H1 (cell line): ENCODE results near the gene GGT7. TPM values are rescaled to one million over a fixed set of nuclear protein-coding genes. Genes with fewer than 3 reads are reported as not detected.

Source experiments
- CTCF ChIA-PET: fragments of 300-600 bp; sonication (Branson Sonifier 250); formaldehyde crosslinking; loops from one replicate; lab custom pipeline; 2021; ENCODE audit not compliant: partially characterized antibody; lab: Charles Lee
- POLR2A ChIA-PET: fragments of 300-600 bp; sonication (Branson Sonifier 250); formaldehyde crosslinking; loops from one replicate; lab custom pipeline; 2021; ENCODE audit warnings: inconsistent platforms; ENCODE audit not compliant: partially characterized antibody; lab: Charles Lee
- DNase-seq, 2 experiments: peaks; one replicate each; pipeline versions ENCODE4 v3.0.0 to v3.0.0-alpha.2; 2010 to 2022; ENCODE audit warnings: low spot score in 2 of 2, low read depth in 1 of 2, mixed read lengths in 1 of 2
- FAIRE-seq: peaks from 2 replicates; lab custom pipeline; 2011; peaks lifted over from hg19 to GRCh38; lab: Jason Lieb, UNC
- H2AFZ ChIP-seq: 2 replicates; pipeline ENCODE4 v1.8.1; 2012; ENCODE audit warnings: low read length, inconsistent platforms
- H2AK5ac ChIP-seq: 2 replicates; pipeline ENCODE4 v1.6.1; 2013; ENCODE audit warnings: low read depth, low read length
- H2BK120ac ChIP-seq: replicated peaks from 2 replicates; pipeline ENCODE3; 2013; ENCODE audit warnings: low read depth, low read length, inconsistent platforms
- H2BK12ac ChIP-seq: 2 replicates; pipeline ENCODE4 v1.6.1; 2013; ENCODE audit warnings: low read depth, low read length
- H2BK15ac ChIP-seq: 2 replicates; pipeline ENCODE4 v1.6.1; 2013; ENCODE audit warnings: low read length
- H2BK20ac ChIP-seq: 2 replicates; pipeline ENCODE4 v1.6.1; 2013; ENCODE audit warnings: low read length
- H2BK5ac ChIP-seq: 2 replicates; pipeline ENCODE4 v1.6.1; 2013; ENCODE audit warnings: low read depth, low read length
- H3K14ac ChIP-seq: 2 replicates; pipeline ENCODE4 v1.6.1; 2013; ENCODE audit warnings: inconsistent platforms; ENCODE audit not compliant: insufficient read length
- H3K18ac ChIP-seq: 2 replicates; pipeline ENCODE4 v1.6.1; 2013; ENCODE audit warnings: low read length; ENCODE audit errors: extremely low read depth
- H3K23ac ChIP-seq: 2 replicates; pipeline ENCODE4 v1.6.1; 2013; ENCODE audit warnings: inconsistent platforms; ENCODE audit not compliant: insufficient read length
- H3K23me2 ChIP-seq: 2 replicates; pipeline ENCODE4 v1.6.1; 2013; ENCODE audit warnings: low read depth, low read length
- H3K27ac ChIP-seq: 2 replicates; pipeline ENCODE4 v1.6.1; 2011; ENCODE audit warnings: low read depth, low read length, inconsistent platforms
- H3K27me3 ChIP-seq, 4 experiments: replicated peaks in 1 of 4; 1 replicate in 1 of 4; 2 replicates in 3 of 4; pipeline versions ENCODE4 v1.6.1 to v1.8.1; 2011 to 2013; ENCODE audit warnings: low read length in 3 of 4, mild to moderate bottlenecking in 3 of 4, inconsistent platforms in 2 of 4, mixed read lengths in 2 of 4, moderate library complexity in 1 of 4; ENCODE audit not compliant: control insufficient read depth in 3 of 4, insufficient read depth in 3 of 4; ENCODE audit errors: extremely low read depth in 1 of 4
- H3K36me3 ChIP-seq, 4 experiments: 2 replicates each; pipeline versions ENCODE4 v1.6.1 to v1.8.1; 2011 to 2013; ENCODE audit warnings: mild to moderate bottlenecking in 4 of 4, low read length in 3 of 4, moderate library complexity in 2 of 4, control low read depth in 1 of 4, inconsistent platforms in 1 of 4; ENCODE audit not compliant: insufficient read depth in 4 of 4, control insufficient read depth in 2 of 4
- H3K4ac ChIP-seq: replicated peaks from 2 replicates; pipeline ENCODE3; 2013; ENCODE audit warnings: low read length, low read depth, mixed read lengths, inconsistent platforms; ENCODE audit not compliant: insufficient read length
- H3K4me1 ChIP-seq, 4 experiments: replicated peaks in 1 of 4; 1 replicate in 1 of 4; 2 replicates in 3 of 4; pipeline versions ENCODE4 v1.6.1 to v1.8.1; 2011 to 2013; ENCODE audit warnings: low read length in 3 of 4, inconsistent platforms in 2 of 4, mixed read lengths in 1 of 4; ENCODE audit not compliant: insufficient read depth in 4 of 4, control insufficient read depth in 3 of 4
- H3K4me2 ChIP-seq, 2 experiments: 2 replicates each; pipeline versions ENCODE4 v1.6.1 to v1.8.1; 2011 to 2013; ENCODE audit warnings: low read depth in 2 of 2, low read length in 2 of 2, control low read depth in 1 of 2, inconsistent platforms in 1 of 2, mild to moderate bottlenecking in 1 of 2; ENCODE audit not compliant: insufficient read depth in 1 of 2
- H3K4me3 ChIP-seq, 4 experiments: fragments of 200-600, 300-600 bp in 1 of 4; sonication (generic), shearing (Covaris generic), sonication (Bioruptor Twin) in 1 of 4; 2 replicates each; pipeline versions ENCODE4 v1.5.1 to v1.8.1; 2011 to 2016; ENCODE audit warnings: low read length in 4 of 4, low read depth in 3 of 4, control low read depth in 2 of 4, inconsistent platforms in 2 of 4, mild to moderate bottlenecking in 2 of 4, mixed read lengths in 1 of 4, moderate library complexity in 1 of 4; ENCODE audit not compliant: insufficient read depth in 2 of 4; ENCODE audit errors: extremely low read depth in 1 of 4
- H3K56ac ChIP-seq: replicated peaks from 2 replicates; pipeline ENCODE3; 2013; ENCODE audit warnings: low read depth, mild to moderate bottlenecking, mixed read lengths, low read length, inconsistent platforms; ENCODE audit not compliant: insufficient read length
- H3K79me1 ChIP-seq: 2 replicates; pipeline ENCODE4 v1.6.1; 2013; ENCODE audit warnings: low read depth, low read length, control low read depth
- H3K79me2 ChIP-seq, 2 experiments: 2 replicates each; pipeline versions ENCODE4 v1.6.1 to v1.8.1; 2012 to 2013; ENCODE audit warnings: low read length in 2 of 2, mild to moderate bottlenecking in 2 of 2, inconsistent platforms in 1 of 2; ENCODE audit not compliant: insufficient read depth in 2 of 2, control insufficient read depth in 1 of 2
- H3K9ac ChIP-seq, 4 experiments: replicated peaks in 1 of 4; 1 replicate in 1 of 4; 2 replicates in 3 of 4; pipeline versions ENCODE4 v1.6.1 to v1.8.1; 2011 to 2013; ENCODE audit warnings: low read depth in 3 of 4, low read length in 3 of 4, control low read depth in 2 of 4, mild to moderate bottlenecking in 2 of 4, moderate library complexity in 2 of 4, inconsistent platforms in 1 of 4; ENCODE audit errors: extremely low read depth in 1 of 4
- H3K9me3 ChIP-seq, 2 experiments: 2 replicates each; pipeline versions ENCODE4 v1.6.1 to v1.8.1; 2012 to 2013; ENCODE audit warnings: mild to moderate bottlenecking in 2 of 2, moderate library complexity in 2 of 2, control low read depth in 1 of 2, inconsistent platforms in 1 of 2, low read depth in 1 of 2, low read length in 1 of 2, mixed read lengths in 1 of 2; ENCODE audit not compliant: insufficient read depth in 2 of 2
- H4K20me1 ChIP-seq, 2 experiments: replicated peaks in 1 of 2; 2 replicates each; pipeline versions ENCODE3 to v1.8.1; 2011 to 2013; ENCODE audit warnings: inconsistent platforms in 2 of 2, low read length in 2 of 2, mild to moderate bottlenecking in 1 of 2; ENCODE audit not compliant: insufficient read depth in 2 of 2, control insufficient read depth in 1 of 2
- H4K5ac ChIP-seq: 2 replicates; pipeline ENCODE4 v1.6.1; 2013; ENCODE audit warnings: low read length, low read depth, mixed read lengths, inconsistent platforms; ENCODE audit not compliant: insufficient read length
- H4K8ac ChIP-seq: 2 replicates; pipeline ENCODE4 v1.8.0; 2013; ENCODE audit warnings: mild to moderate bottlenecking, moderate library complexity, low read length, inconsistent platforms; ENCODE audit not compliant: insufficient read depth; ENCODE audit errors: extremely low read depth
- H4K91ac ChIP-seq: replicated peaks from 2 replicates; pipeline ENCODE3; 2013; ENCODE audit warnings: low read length, mixed read lengths, inconsistent platforms; ENCODE audit not compliant: insufficient read length
- BACH1 ChIP-seq: IDR thresholded peaks from 2 replicates; pipeline ENCODE4 v1.6.1; 2012; ENCODE audit warnings: low read length, improper control_type of control experiment
- SIX5 ChIP-seq: IDR thresholded peaks from 2 replicates; pipeline ENCODE4 v1.6.1; 2011; ENCODE audit warnings: mild to moderate bottlenecking, low read depth, low read length
- SP4 ChIP-seq: IDR thresholded peaks from 2 replicates; pipeline ENCODE4 v1.6.1; 2012; ENCODE audit warnings: low read length, inconsistent platforms
- SUZ12 ChIP-seq: fragments of 200-600 bp; sonication (generic); IDR thresholded peaks from 2 replicates; pipeline ENCODE4 v1.6.1; 2012; ENCODE audit warnings: mild to moderate bottlenecking, inconsistent platforms, low read length, moderate library complexity, mixed read lengths
- WGBS, 2 experiments: shearing (Covaris generic) in 1 of 2; methylation state at CpG; one replicate each; pipeline versions ENCODE4 v1.1.6 to v1.1.7; 2013 to 2015; ENCODE audit warnings: low lambda C conversion rate in 2 of 2, mixed read lengths in 2 of 2, inconsistent platforms in 1 of 2, low coverage in 1 of 2, missing lambda C conversion rate in 1 of 2; ENCODE audit not compliant: insufficient replicate concordance in 2 of 2, insufficient coverage in 1 of 2, insufficient read length in 1 of 2; ENCODE audit errors: extremely low coverage in 1 of 2, missing lambda C conversion rate in 1 of 2; 5-methylcytosine and 5-hydroxymethylcytosine counted together
- polyA plus RNA-seq, 7 experiments: library from polyadenylated mRNA; depleted of rRNA in 3 of 7; stranded (reverse) in 5 of 7; unstranded in 2 of 7; fragments of >200 nt in 5 of 7; fragments of 200-250 nt in 2 of 7; gene quantifications; 1 replicate in 5 of 7; 2 replicates in 1 of 7; 4 replicates in 1 of 7; pipeline versions ENCODE4 v1.2.1 to v1.2.3, GENCODE V29; 2011 to 2013; ENCODE audit warnings: missing spikeins in 2 of 7, mixed read lengths in 2 of 7
- total RNA-seq: library from RNA; stranded (reverse); fragmentation: NEBNext Ultra II Directional; extraction: Animal tissue kit (Norgen Biotek cat#: 25700); gene quantifications from 2 replicates; pipeline ENCODE4 v1.2.1, GENCODE V29; 2021

GGT7 gene
- total and polyA plus RNA-seq, 2 of the 8 experiments (the other 6 are each of a cell fraction or from before 2014, with no cell fraction given) = 20.2 to 25.5 TPM

- Histone ChIP-seq H3K23ac (no peak overlapping the region), H2AFZ (no peak overlapping the region), H4K20me1 (peaks cover 0 to 3% of the 10 kb centered on the region in 2 experiments), H3K56ac (no peak overlapping the region), H3K79me1 (no peaks in the 10 kb centered on the region), H3K4me3 (no peak overlapping the region), H3K36me3 (no peaks in the 10 kb centered on the region; a peak in 3 of 8 replicates), H4K91ac (no peak overlapping the region), H3K4me2 (no peak overlapping the region), H3K9me3 (no peaks in the 10 kb centered on the region), H3K27ac (no peak overlapping the region), H3K14ac (no peak overlapping the region), H2BK120ac (no peak overlapping the region), H3K23me2 (no peaks in the 10 kb centered on the region), H2BK12ac (no peak overlapping the region), H3K79me2 (no peaks in the 10 kb centered on the region), H2BK5ac (no peak overlapping the region), H3K18ac (no peak overlapping the region), H2AK5ac (no peak overlapping the region), H3K4ac (no peak overlapping the region), H4K8ac (no peak overlapping the region), H3K4me1 (no peaks in the 10 kb centered on the region; a peak in 1 of 7 replicates), H3K9ac (no peak overlapping the region), H3K27me3 (no peaks in the 10 kb centered on the region), H4K5ac (no peak overlapping the region), H2BK15ac (no peak overlapping the region), H2BK20ac (no peak overlapping the region)
- no peak for FAIRE-seq
- CTCF ChIA-PET = interaction anchor here (2.6 kb wide), 1 partner anchor 10 kb away, joined by 12 read pairs; no protein-coding TSS in a partner anchor
- DNase-seq = no peak
- POLR2A ChIA-PET = interaction anchor here (0.6 kb wide), 1 partner anchor 854 kb away, joined by 3 read pairs; no protein-coding TSS in a partner anchor
- WGBS, 2 experiments = 83% methylated on average over 1 of the region's 1 CpG; no CpG with 5 or more reads in 1 of the 2 experiments
- TF ChIP-seq BACH1 (no peak), SP4 (no peak), SIX5 (no peak), SUZ12 (no peak)
These were observed 11.6 kb upstream of the GGT7 start for GRCh38 chr20:34884260-34884659.
